K562 (cell line): Measurements from ENCODE around the gene TRAP1. TPM values are rescaled to one million over a fixed set of nuclear protein-coding genes. Genes with fewer than 3 reads are reported as not detected.

Source experiments
- RREB1 ChIP-seq: fragments of 250-450 bp; sonication (Bioruptor Pico); IDR thresholded peaks from 2 replicates; pipeline ENCODE4 v1.4.0; 2020
- SIN3A ChIP-seq, 2 experiments: fragments of 150-350 bp in 1 of 2; IDR thresholded peaks; 2 replicates each; pipeline ENCODE4 v1.6.1; 2011 to 2016; ENCODE audit warnings: borderline replicate concordance in 2 of 2, low read depth in 2 of 2, low read length in 2 of 2, mild to moderate bottlenecking in 2 of 2, moderate library complexity in 2 of 2; ENCODE audit not compliant: control insufficient read depth in 1 of 2
- polyA plus RNA-seq, 8 experiments: library from polyadenylated mRNA; depleted of rRNA in 4 of 8; stranded (reverse) in 5 of 8; unstranded in 3 of 8; fragments of >200 nt; fragmentation: Nextera tagmentation in 2 of 8; fragmentation: Illumina TruSeq in 1 of 8; extraction: Ambion mirVana in 2 of 8; extraction: Trizol in 1 of 8; gene quantifications; 2 replicates each; pipeline versions ENCODE4 v1.2.1 to v1.2.3, GENCODE V29; 2011 to 2014; ENCODE audit warnings: inconsistent platforms in 1 of 8, missing spikeins in 1 of 8
- total RNA-seq, 7 experiments: library from RNA; depleted of rRNA in 6 of 7; stranded (reverse); fragments of >200 nt in 6 of 7; fragmentation: Illumina TruSeq in 2 of 7; extraction: Trizol in 2 of 7; gene quantifications; 2 replicates each; pipeline versions ENCODE4 v1.2.1 to v1.2.3, GENCODE V29; 2011 to 2021; ENCODE audit warnings: low replicate concordance in 1 of 7
- TF ChIP-seq, protein P1 (sequence below), 2 experiments: fragments of 450-650 bp in 1 of 2; sonication (generic) in 1 of 2; formaldehyde crosslinking in 1 of 2; IDR thresholded peaks; 2 replicates each; pipeline versions ENCODE4 v1.7.1 to v1.9.0; 2016 to 2022; ENCODE audit warnings: inconsistent platforms in 1 of 2, mild to moderate bottlenecking in 1 of 2, missing genetic modification reagents in 1 of 2

Gene TRAP1
- total and polyA plus RNA-seq, 9 of the 15 experiments (the other 6 are each of a cell fraction or from before 2014, with no cell fraction given): 19.1 to 436 (median 301) TPM

DNA sequence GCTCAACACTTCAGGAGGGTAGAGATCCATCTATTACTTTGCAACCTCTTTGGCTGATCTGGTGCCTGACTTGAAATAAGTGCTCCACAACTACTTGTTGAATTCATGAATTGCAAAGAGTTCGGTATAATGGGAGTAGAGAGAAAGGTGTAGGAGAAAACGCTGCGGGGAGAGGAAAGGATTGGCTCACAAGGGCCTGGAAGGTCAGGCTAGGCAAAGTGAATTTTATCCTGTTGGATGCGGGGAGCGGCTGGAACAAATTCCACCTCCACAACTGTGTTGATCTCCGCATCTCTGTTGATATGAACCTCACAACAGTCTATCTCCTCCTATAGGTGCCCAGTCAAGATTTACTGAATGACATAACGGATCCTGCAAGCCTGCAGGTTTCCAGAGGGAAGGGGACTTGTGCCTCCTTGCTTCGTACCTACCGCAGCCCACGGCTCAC is 106.6 kb downstream of the TRAP1 start (continued):
- TF ChIP-seq, protein P1, sequence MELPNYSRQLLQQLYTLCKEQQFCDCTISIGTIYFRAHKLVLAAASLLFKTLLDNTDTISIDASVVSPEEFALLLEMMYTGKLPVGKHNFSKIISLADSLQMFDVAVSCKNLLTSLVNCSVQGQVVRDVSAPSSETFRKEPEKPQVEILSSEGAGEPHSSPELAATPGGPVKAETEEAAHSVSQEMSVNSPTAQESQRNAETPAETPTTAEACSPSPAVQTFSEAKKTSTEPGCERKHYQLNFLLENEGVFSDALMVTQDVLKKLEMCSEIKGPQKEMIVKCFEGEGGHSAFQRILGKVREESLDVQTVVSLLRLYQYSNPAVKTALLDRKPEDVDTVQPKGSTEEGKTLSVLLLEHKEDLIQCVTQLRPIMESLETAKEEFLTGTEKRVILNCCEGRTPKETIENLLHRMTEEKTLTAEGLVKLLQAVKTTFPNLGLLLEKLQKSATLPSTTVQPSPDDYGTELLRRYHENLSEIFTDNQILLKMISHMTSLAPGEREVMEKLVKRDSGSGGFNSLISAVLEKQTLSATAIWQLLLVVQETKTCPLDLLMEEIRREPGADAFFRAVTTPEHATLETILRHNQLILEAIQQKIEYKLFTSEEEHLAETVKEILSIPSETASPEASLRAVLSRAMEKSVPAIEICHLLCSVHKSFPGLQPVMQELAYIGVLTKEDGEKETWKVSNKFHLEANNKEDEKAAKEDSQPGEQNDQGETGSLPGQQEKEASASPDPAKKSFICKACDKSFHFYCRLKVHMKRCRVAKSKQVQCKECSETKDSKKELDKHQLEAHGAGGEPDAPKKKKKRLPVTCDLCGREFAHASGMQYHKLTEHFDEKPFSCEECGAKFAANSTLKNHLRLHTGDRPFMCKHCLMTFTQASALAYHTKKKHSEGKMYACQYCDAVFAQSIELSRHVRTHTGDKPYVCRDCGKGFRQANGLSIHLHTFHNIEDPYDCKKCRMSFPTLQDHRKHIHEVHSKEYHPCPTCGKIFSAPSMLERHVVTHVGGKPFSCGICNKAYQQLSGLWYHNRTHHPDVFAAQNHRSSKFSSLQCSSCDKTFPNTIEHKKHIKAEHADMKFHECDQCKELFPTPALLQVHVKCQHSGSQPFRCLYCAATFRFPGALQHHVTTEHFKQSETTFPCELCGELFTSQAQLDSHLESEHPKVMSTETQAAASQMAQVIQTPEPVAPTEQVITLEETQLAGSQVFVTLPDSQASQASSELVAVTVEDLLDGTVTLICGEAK (IDR thresholded peaks at IDR 0.05): peak; percentile 5; the same call in 1 of the 2 replicates
- TF ChIP-seq, protein P1 (CRISPR knock-in tag; IDR thresholded peaks at IDR 0.05): no peak
- TF ChIP-seq RREB1 (CRISPR knock-in tag) (no peak), SIN3A (IDR thresholded peaks at IDR 0.05; ENCODE audit: borderline replicate concordance in 2 of 2, control insufficient read depth in 1 of 2, low read depth in 2 of 2, low read length in 2 of 2) (peak in 1 of 2 experiments; percentile 10; a peak in 1 of 4 replicates)
